GM12875 (cell line): Measurements from ENCODE around the gene MBOAT2.

Source experiments
- H3K4me3 ChIP-seq: one replicate; pipeline ENCODE4 v1.5.1; 2011; ENCODE audit warnings: low read depth, low read length, control low read depth
- CTCF ChIP-seq: IDR thresholded peaks from 2 replicates; pipeline ENCODE4 v1.5.1; 2011; ENCODE audit warnings: low read depth, mild to moderate bottlenecking, control low read depth, inconsistent platforms, low read length, moderate library complexity, borderline replicate concordance; ENCODE audit not compliant: insufficient read depth

The MBOAT2 gene

GRCh38 chr2:8870441-8870840 is 133.0 kb downstream of the MBOAT2 start:
- no peak overlapping the region for H3K4me3 ChIP-seq
- no peak for TF ChIP-seq CTCF

GRCh38 chr2:8867363-8867762 is 136.1 kb downstream of the MBOAT2 start:
- TF ChIP-seq CTCF = no peak
- no peak overlapping the region for H3K4me3 ChIP-seq

GRCh38 chr2:8863331-8863953 is 140.0 kb downstream of the MBOAT2 start:
- no peak overlapping the region for H3K4me3 ChIP-seq
- no peak for TF ChIP-seq CTCF

- H3K4me3 ChIP-seq = no peak overlapping the region
- TF ChIP-seq CTCF = no peak
Measured at GRCh38 chr2:8862230-8862629, 141.3 kb downstream of the MBOAT2 start.

GRCh38 chr2:8861797-8862196 is 141.7 kb downstream of the MBOAT2 start:
- H3K4me3 ChIP-seq = no peak overlapping the region
- no peak for TF ChIP-seq CTCF

- TF ChIP-seq CTCF = no peak
- no peak overlapping the region for H3K4me3 ChIP-seq
Measured at GRCh38 chr2:8860239-8860638, 143.2 kb downstream of the MBOAT2 start.

GRCh38 chr2:8858910-8859309 is 144.6 kb downstream of the MBOAT2 start:
- no peak for TF ChIP-seq CTCF
- no peak overlapping the region for H3K4me3 ChIP-seq
